HG03045 (cell line): ENCODE measurements around the gene FOXN1.

ENCODE experiments used
- ATAC-seq: cut with Tn5 transposase; IDR thresholded peaks from one replicate; pipeline ENCODE4 v1.9.1; 2021; ENCODE audit warnings: mild to moderate bottlenecking, moderate library complexity; ENCODE audit not compliant: unreplicated experiment

The FOXN1 gene

GRCh38 chr17:28523876-28524275 lies 17.7 kb downstream of the FOXN1 start:
- no peak for ATAC-seq

GRCh38 chr17:28524476-28525424 lies 18.6 kb downstream of the FOXN1 start:
- no peak for ATAC-seq

- no peak for ATAC-seq
Observed at GRCh38 chr17:28526381-28526780, 20.2 kb downstream of the FOXN1 start.

- ATAC-seq = no peak
Observed at GRCh38 chr17:28527181-28527681, 21.1 kb downstream of the FOXN1 start.

GRCh38 chr17:28527859-28528258 lies 21.7 kb downstream of the FOXN1 start:
- no peak for ATAC-seq

- no peak for ATAC-seq
Observed at GRCh38 chr17:28528327-28529012, 22.3 kb downstream of the FOXN1 start.

GRCh38 chr17:28529013-28529400 lies 22.9 kb downstream of the FOXN1 start:
- no peak for ATAC-seq

GRCh38 chr17:28530250-28530649 lies 24.1 kb downstream of the FOXN1 start:
- ATAC-seq = no peak

- no peak for ATAC-seq
Observed at GRCh38 chr17:28530926-28531325, 24.8 kb downstream of the FOXN1 start.

- ATAC-seq = no peak
Observed at GRCh38 chr17:28532050-28532960, 26.2 kb downstream of the FOXN1 start.

- ATAC-seq = no peak
Observed at GRCh38 chr17:28533091-28533807, 27.1 kb downstream of the FOXN1 start.

- no peak for ATAC-seq
Observed at GRCh38 chr17:28534740-28535375, 28.7 kb downstream of the FOXN1 start.

- ATAC-seq = no peak
Observed at GRCh38 chr17:28536532-28537218, 30.5 kb downstream of the FOXN1 start.

- ATAC-seq = no peak
Observed at GRCh38 chr17:28537219-28537610, 31.1 kb downstream of the FOXN1 start.

- ATAC-seq = no peak
Observed at GRCh38 chr17:28538296-28538895, 32.2 kb downstream of the FOXN1 start.

GRCh38 chr17:28540231-28540630 lies 34.1 kb downstream of the FOXN1 start:
- no peak for ATAC-seq

- no peak for ATAC-seq
Observed at GRCh38 chr17:28541439-28541838, 35.3 kb downstream of the FOXN1 start.

GRCh38 chr17:28544402-28545140 lies 38.4 kb downstream of the FOXN1 start:
- no peak for ATAC-seq
